H1 (cell line): ENCODE measurements around the gene DACT1. TPM values are rescaled to one million over a fixed set of nuclear protein-coding genes. Genes with fewer than 3 reads are reported as not detected.

ENCODE experiments used
- CEBPB ChIP-seq: IDR thresholded peaks from 2 replicates; pipeline ENCODE4 v1.6.1; 2012; ENCODE audit warnings: low read depth, low read length
- EP300 ChIP-seq, 2 experiments: IDR thresholded peaks; 1 replicate in 1 of 2; 2 replicates in 1 of 2; pipeline ENCODE4 v1.6.1; 2011 to 2012; ENCODE audit warnings: low read depth in 2 of 2, low read length in 2 of 2, mild to moderate bottlenecking in 2 of 2, borderline replicate concordance in 1 of 2, inconsistent platforms in 1 of 2, moderate library complexity in 1 of 2
- JUND ChIP-seq: IDR thresholded peaks from 2 replicates; pipeline ENCODE4 v1.6.1; 2011; ENCODE audit warnings: mild to moderate bottlenecking, improper control_type of control experiment, low read length
- NRF1 ChIP-seq: IDR thresholded peaks from 2 replicates; pipeline ENCODE4 v1.6.1; 2011; ENCODE audit warnings: mild to moderate bottlenecking, low read depth, low read length, improper control_type of control experiment
- POLR2AphosphoS5 ChIP-seq: IDR thresholded peaks from 2 replicates; pipeline ENCODE4 v1.6.1; 2011; ENCODE audit warnings: low read depth, low read length
- SP1 ChIP-seq: IDR thresholded peaks from 2 replicates; pipeline ENCODE4 v1.6.1; 2011; ENCODE audit warnings: low read depth, low read length
- polyA plus RNA-seq, 7 experiments: library from polyadenylated mRNA; depleted of rRNA in 3 of 7; stranded (reverse) in 5 of 7; unstranded in 2 of 7; fragments of >200 nt in 5 of 7; fragments of 200-250 nt in 2 of 7; gene quantifications; 1 replicate in 5 of 7; 2 replicates in 1 of 7; 4 replicates in 1 of 7; pipeline versions ENCODE4 v1.2.1 to v1.2.3, GENCODE V29; 2011 to 2013; ENCODE audit warnings: missing spikeins in 2 of 7, mixed read lengths in 2 of 7
- total RNA-seq: library from RNA; stranded (reverse); fragmentation: NEBNext Ultra II Directional; extraction: Animal tissue kit (Norgen Biotek cat#: 25700); gene quantifications from 2 replicates; pipeline ENCODE4 v1.2.1, GENCODE V29; 2021

The DACT1 gene
- total and polyA plus RNA-seq, 2 of the 8 experiments (the other 6 are each of a cell fraction or from before 2014, with no cell fraction given), result 3.2 to 29.8 TPM

DNA sequence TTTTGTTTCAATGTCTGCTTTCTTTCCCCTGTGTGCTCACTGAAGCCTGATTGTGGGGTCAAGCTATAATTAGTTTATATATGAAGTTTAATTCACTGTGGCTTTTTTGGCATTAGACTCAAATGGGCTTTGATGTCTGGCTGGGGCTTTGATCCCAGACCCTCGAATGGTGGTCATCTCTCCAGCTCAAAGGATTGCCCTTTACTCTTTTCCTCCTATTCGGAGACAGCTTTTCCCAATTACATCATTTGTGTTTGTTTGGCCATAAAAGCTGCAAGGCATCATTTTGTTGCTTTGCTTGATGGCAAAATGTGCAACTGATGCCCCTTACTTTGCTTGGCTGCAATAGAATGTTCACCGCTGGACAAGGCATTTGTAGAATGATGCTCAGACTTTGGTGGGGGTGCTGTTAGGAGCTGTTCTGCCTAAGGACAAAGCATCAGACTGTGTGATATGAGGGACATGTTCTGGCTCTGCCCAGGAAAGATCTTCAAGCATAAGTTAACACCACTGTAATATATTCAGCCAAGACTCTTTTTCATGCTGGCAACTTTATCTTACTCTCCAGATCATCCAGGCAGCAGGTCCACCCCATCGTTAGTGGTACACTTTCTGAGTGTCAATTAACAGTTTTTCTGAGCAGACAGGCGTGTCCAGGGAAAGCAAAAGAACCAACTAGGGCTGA lies 3.2 kb upstream of the DACT1 start (continued):
- no peak for TF ChIP-seq EP300 (IDR thresholded peaks at IDR 0.05; ENCODE audit: borderline replicate concordance in 1 of 2, low read depth in 2 of 2, low read length in 2 of 2)
- no peak for TF ChIP-seq NRF1
- no peak for TF ChIP-seq CEBPB
- no peak for TF ChIP-seq SP1
- TF ChIP-seq JUND, result no peak
- no peak for TF ChIP-seq POLR2AphosphoS5
